Stomach (tissue), 9 donors: ENCODE measurements around the gene GIMAP5. TPM values are rescaled to one million over a fixed set of nuclear protein-coding genes. Genes with fewer than 3 reads are reported as not detected.

ENCODE experiments used
- DNase-seq, 2 donors: peaks; one replicate each; pipeline versions ENCODE4 v3.0.0 to v3.0.0-alpha.2; 2013 to 2019
- H3K27ac ChIP-seq, 5 donors: fragments of 200-600 bp in 4 of 5; sonication (generic) in 4 of 5; one replicate each; pipeline ENCODE4 v1.5.1; 2013 to 2019; ENCODE audit warnings: mild to moderate bottlenecking in 1 of 5, moderate library complexity in 1 of 5
- H3K27me3 ChIP-seq, 3 donors: fragments of 200-600 bp; sonication (generic); one replicate each; pipeline ENCODE4 v1.5.1; 2017 to 2019; ENCODE audit warnings: mixed run types in 1 of 3
- H3K36me3 ChIP-seq, 4 donors: fragments of 200-600 bp; sonication (generic); 1 replicate in 3 of 4; 2 replicates in 1 of 4; pipeline ENCODE4 v1.5.1; 2016 to 2019
- H3K4me1 ChIP-seq, 4 donors: fragments of 200-600 bp; sonication (generic); one replicate each; pipeline ENCODE4 v1.5.1; 2016 to 2019
- H3K4me3 ChIP-seq, 4 donors: fragments of 200-600 bp; sonication (generic) in 3 of 4; one replicate each; pipeline ENCODE4 v1.5.1; 2016 to 2019; ENCODE audit warnings: mild to moderate bottlenecking in 1 of 4
- H3K9me3 ChIP-seq, 4 donors: fragments of 200-600 bp; sonication (generic); one replicate each; pipeline ENCODE4 v1.5.1; 2016 to 2019
- CTCF ChIP-seq, 7 experiments: fragments of 450-650 bp in 4 of 7; fragments of 200-600 bp in 3 of 7; sonication (generic) in 3 of 7; IDR thresholded peaks; one replicate each; pipeline ENCODE4 v1.5.1; 2016 to 2019; ENCODE audit warnings: antibody characterized with exemption in 7 of 7, control low read depth in 2 of 7, mild to moderate bottlenecking in 1 of 7
- EP300 ChIP-seq: sonication (generic); formaldehyde crosslinking; IDR thresholded peaks from one replicate; pipeline ENCODE4 v1.6.1; 2017; ENCODE audit warnings: antibody characterized with exemption
- POLR2A ChIP-seq, 4 donors: fragments of 450-650 bp; IDR thresholded peaks; one replicate each; pipeline ENCODE4 v1.6.1; 2016; ENCODE audit warnings: antibody characterized with exemption in 4 of 4, control low read depth in 2 of 4, mild to moderate bottlenecking in 1 of 4, moderate library complexity in 1 of 4
- POLR2AphosphoS5 ChIP-seq, 3 donors: sonication (generic); formaldehyde crosslinking; IDR thresholded peaks; one replicate each; pipeline ENCODE4 v1.6.1; 2016; ENCODE audit warnings: antibody characterized with exemption in 3 of 3
- WGBS, 5 donors: extraction: QIAGEN DNeasy Blood & Tissue Kit in 3 of 5; methylation state at CpG; one replicate each; pipeline versions ENCODE4 v1.1.5 to v1.1.7; 2013 to 2018; 5-methylcytosine and 5-hydroxymethylcytosine counted together
- intact Hi-C: fragments of 100-400 bp; cut with DNase I; formaldehyde crosslinking; loops from one replicate; pipeline ENCODE4 v1.15.1; 2023; ENCODE audit warnings: low total_unique reads
- polyA plus RNA-seq, 3 donors: library from polyadenylated mRNA; stranded (reverse); fragments of 200-250 nt; gene quantifications; one replicate each; pipeline ENCODE4 v1.2.3, GENCODE V29; 2013
- total RNA-seq, 5 donors: library from RNA; depleted of rRNA; stranded (reverse); fragments of >200 nt; gene quantifications; one replicate each; pipeline versions ENCODE4 v1.1.0 to v1.2.3, GENCODE V29; 2014 to 2016
- donor health status: healthy with polysubstance abuse.
- donor health status: Bipolar disorder and iron deficiency.
- donor health status: healthy.

Gene GIMAP5
- total and polyA plus RNA-seq, 8 donors: 7.0 to 25.2 (median 17.5) TPM

GRCh38 chr7:150731916-150732315 lies 5.3 kb upstream of the GIMAP5 start:
- TF ChIP-seq EP300: no peak
- TF ChIP-seq CTCF (IDR thresholded peaks at IDR 0.05): no peak
- no peak for TF ChIP-seq POLR2AphosphoS5 (IDR thresholded peaks at IDR 0.05)
- TF ChIP-seq POLR2A (IDR thresholded peaks at IDR 0.05): no peak
- intact Hi-C loops: no loop called here
- Histone ChIP-seq H3K36me3 (no peaks in the 10 kb centered on the region), H3K4me3 (no peak overlapping the region), H3K9me3 (peaks cover 0 to 20% (median 10%) of the 10 kb centered on the region in 4 donors), H3K27ac (no peak overlapping the region), H3K27me3 (no peaks in the 10 kb centered on the region), H3K4me1 (no peaks in the 10 kb centered on the region)
- 21 to 47% (median 38%) methylated on average over 1 of the region's 1 CpG for WGBS, 5 donors
- DNase-seq: no peak

GRCh38 chr7:150732786-150733481 lies 4.3 kb upstream of the GIMAP5 start:
- peaks cover 0 to 8% (median 0%) of the 10 kb centered on the region in 4 donors for H3K4me1 ChIP-seq
- H3K4me3 ChIP-seq: no peak overlapping the region
- H3K27ac ChIP-seq: no peak overlapping the region
- H3K9me3 ChIP-seq: peaks cover 0 to 12% (median 7%) of the 10 kb centered on the region in 4 donors
- intact Hi-C loops: no loop called here
- no peaks in the 10 kb centered on the region for H3K36me3 ChIP-seq
- peaks cover 0 to 2% (median 0%) of the 10 kb centered on the region in 3 donors for H3K27me3 ChIP-seq
- no peak for DNase-seq
- TF ChIP-seq POLR2A (IDR thresholded peaks at IDR 0.05) (no peak), POLR2AphosphoS5 (IDR thresholded peaks at IDR 0.05) (no peak), EP300 (no peak), CTCF (IDR thresholded peaks at IDR 0.05) (no peak)
- WGBS, 5 donors: 60 to 72% (median 61%) methylated on average over 5 of the region's 5 CpGs

GRCh38 chr7:150733482-150734095 lies 3.6 kb upstream of the GIMAP5 start:
- Histone ChIP-seq H3K4me3 (no peak overlapping the region), H3K36me3 (no peaks in the 10 kb centered on the region), H3K27me3 (peaks cover 0 to 5% (median 0%) of the 10 kb centered on the region in 3 donors), H3K27ac (no peak overlapping the region), H3K9me3 (peaks cover 0 to 7% (median 2%) of the 10 kb centered on the region in 4 donors), H3K4me1 (peaks cover 0 to 8% (median 0%) of the 10 kb centered on the region in 4 donors)
- TF ChIP-seq POLR2AphosphoS5 (IDR thresholded peaks at IDR 0.05): no peak
- TF ChIP-seq EP300: no peak
- TF ChIP-seq POLR2A (IDR thresholded peaks at IDR 0.05): no peak
- TF ChIP-seq CTCF (IDR thresholded peaks at IDR 0.05): no peak
- intact Hi-C loops: no loop called here
- DNase-seq: no peak
- 84 to 87% (median 85%) methylated on average over 5 of the region's 5 CpGs for WGBS, 5 donors

GRCh38 chr7:150734254-150734653 lies 3.0 kb upstream of the GIMAP5 start:
- H3K4me3 ChIP-seq: no peak overlapping the region
- no peak for TF ChIP-seq POLR2A (IDR thresholded peaks at IDR 0.05)
- no peak for TF ChIP-seq EP300
- TF ChIP-seq POLR2AphosphoS5 (IDR thresholded peaks at IDR 0.05): no peak
- TF ChIP-seq CTCF (IDR thresholded peaks at IDR 0.05): no peak
- intact Hi-C loops: no loop called here
- no peak overlapping the region for H3K27ac ChIP-seq
- H3K27me3 ChIP-seq: peaks cover 0 to 5% (median 0%) of the 10 kb centered on the region in 3 donors
- H3K9me3 ChIP-seq: peaks cover 0 to 4% (median 0%) of the 10 kb centered on the region in 4 donors
- WGBS, 5 donors: 73 to 82% (median 77%) methylated on average over 3 of the region's 3 CpGs
- DNase-seq: no peak
- H3K36me3 ChIP-seq: no peaks in the 10 kb centered on the region
- peaks cover 0 to 8% (median 0%) of the 10 kb centered on the region in 4 donors for H3K4me1 ChIP-seq
